ENCODE measurements around the gene MTFR2.

Gene MTFR2

GRCh38 chr6:136212608-136213007 is 37.5 kb downstream of the MTFR2 start:
- Histone ChIP-seq H3K9ac (ENCODE audit: low read length in 2 of 2) (no peak overlapping the region), H3K4me1 (ENCODE audit: control insufficient read depth, insufficient read depth, low read length) (no peaks in the 10 kb centered on the region), H3K36me3 (ENCODE audit: control insufficient read depth in 2 of 2, insufficient read depth in 2 of 2, low read length in 2 of 2) (no peaks in the 10 kb centered on the region), H3K27me3 (ENCODE audit: control insufficient read depth in 1 of 2, insufficient read depth in 2 of 2, low read length in 2 of 2) (no peaks in the 10 kb centered on the region), H3K4me3 (ENCODE audit: low read length in 2 of 2) (no peak overlapping the region), H3K27ac (ENCODE audit: low read length) (no peak overlapping the region), H3K9me3 (ENCODE audit: control insufficient read depth in 2 of 2, low read length in 2 of 2) (no peaks in the 10 kb centered on the region)

GRCh38 chr6:136210398-136211165 is 39.5 kb downstream of the MTFR2 start:
- H3K27me3 ChIP-seq (ENCODE audit: control insufficient read depth in 1 of 2, insufficient read depth in 2 of 2, low read length in 2 of 2), result no peaks in the 10 kb centered on the region
- H3K36me3 ChIP-seq (ENCODE audit: control insufficient read depth in 2 of 2, insufficient read depth in 2 of 2, low read length in 2 of 2), result no peaks in the 10 kb centered on the region
- H3K9me3 ChIP-seq (ENCODE audit: control insufficient read depth in 2 of 2, low read length in 2 of 2), result no peaks in the 10 kb centered on the region
- no peak overlapping the region for H3K4me3 ChIP-seq (ENCODE audit: low read length in 2 of 2)
- no peak overlapping the region for H3K27ac ChIP-seq (ENCODE audit: low read length)
- H3K4me1 ChIP-seq (ENCODE audit: control insufficient read depth, insufficient read depth, low read length), result no peaks in the 10 kb centered on the region
- no peak overlapping the region for H3K9ac ChIP-seq (ENCODE audit: low read length in 2 of 2)

- Histone ChIP-seq H3K9ac (ENCODE audit: low read length in 2 of 2) (no peak overlapping the region), H3K4me1 (ENCODE audit: control insufficient read depth, insufficient read depth, low read length) (no peaks in the 10 kb centered on the region), H3K36me3 (ENCODE audit: control insufficient read depth in 2 of 2, insufficient read depth in 2 of 2, low read length in 2 of 2) (no peaks in the 10 kb centered on the region), H3K9me3 (ENCODE audit: control insufficient read depth in 2 of 2, low read length in 2 of 2) (no peaks in the 10 kb centered on the region), H3K27ac (ENCODE audit: low read length) (no peak overlapping the region), H3K4me3 (ENCODE audit: low read length in 2 of 2) (no peak overlapping the region), H3K27me3 (ENCODE audit: control insufficient read depth in 1 of 2, insufficient read depth in 2 of 2, low read length in 2 of 2) (no peaks in the 10 kb centered on the region)
These were observed 40.6 kb downstream of the MTFR2 start for GRCh38 chr6:136209496-136209895.

GRCh38 chr6:136208783-136209182 is 41.3 kb downstream of the MTFR2 start:
- no peak overlapping the region for H3K27ac ChIP-seq (ENCODE audit: low read length)
- no peak overlapping the region for H3K4me3 ChIP-seq (ENCODE audit: low read length in 2 of 2)
- no peaks in the 10 kb centered on the region for H3K36me3 ChIP-seq (ENCODE audit: control insufficient read depth in 2 of 2, insufficient read depth in 2 of 2, low read length in 2 of 2)
- no peaks in the 10 kb centered on the region for H3K27me3 ChIP-seq (ENCODE audit: control insufficient read depth in 1 of 2, insufficient read depth in 2 of 2, low read length in 2 of 2)
- no peaks in the 10 kb centered on the region for H3K4me1 ChIP-seq (ENCODE audit: control insufficient read depth, insufficient read depth, low read length)
- no peaks in the 10 kb centered on the region for H3K9me3 ChIP-seq (ENCODE audit: control insufficient read depth in 2 of 2, low read length in 2 of 2)
- no peak overlapping the region for H3K9ac ChIP-seq (ENCODE audit: low read length in 2 of 2)

GRCh38 chr6:136201732-136202131 is 48.4 kb downstream of the MTFR2 start:
- Histone ChIP-seq H3K9ac (ENCODE audit: low read length in 2 of 2) (no peak overlapping the region), H3K9me3 (ENCODE audit: control insufficient read depth in 2 of 2, low read length in 2 of 2) (no peaks in the 10 kb centered on the region), H3K27ac (ENCODE audit: low read length) (no peak overlapping the region), H3K36me3 (ENCODE audit: control insufficient read depth in 2 of 2, insufficient read depth in 2 of 2, low read length in 2 of 2) (no peaks in the 10 kb centered on the region), H3K27me3 (ENCODE audit: control insufficient read depth in 1 of 2, insufficient read depth in 2 of 2, low read length in 2 of 2) (no peaks in the 10 kb centered on the region), H3K4me3 (ENCODE audit: low read length in 2 of 2) (no peak overlapping the region), H3K4me1 (ENCODE audit: control insufficient read depth, insufficient read depth, low read length) (no peaks in the 10 kb centered on the region)

GRCh38 chr6:136192902-136193301 is 57.2 kb downstream of the MTFR2 start:
- Histone ChIP-seq H3K36me3 (ENCODE audit: control insufficient read depth in 2 of 2, insufficient read depth in 2 of 2, low read length in 2 of 2) (peaks cover 5 to 8% of the 10 kb centered on the region in 2 donors), H3K27me3 (ENCODE audit: control insufficient read depth in 1 of 2, insufficient read depth in 2 of 2, low read length in 2 of 2) (no peaks in the 10 kb centered on the region), H3K4me1 (ENCODE audit: control insufficient read depth, insufficient read depth, low read length) (no peaks in the 10 kb centered on the region), H3K9ac (ENCODE audit: low read length in 2 of 2) (no peak overlapping the region), H3K27ac (ENCODE audit: low read length) (no peak overlapping the region), H3K9me3 (ENCODE audit: control insufficient read depth in 2 of 2, low read length in 2 of 2) (no peaks in the 10 kb centered on the region), H3K4me3 (ENCODE audit: low read length in 2 of 2) (no peak overlapping the region)

GRCh38 chr6:136191606-136192312 is 58.4 kb downstream of the MTFR2 start:
- H3K9me3 ChIP-seq (ENCODE audit: control insufficient read depth in 2 of 2, low read length in 2 of 2), result no peaks in the 10 kb centered on the region
- no peak overlapping the region for H3K27ac ChIP-seq (ENCODE audit: low read length)
- H3K4me1 ChIP-seq (ENCODE audit: control insufficient read depth, insufficient read depth, low read length), result no peaks in the 10 kb centered on the region
- no peak overlapping the region for H3K9ac ChIP-seq (ENCODE audit: low read length in 2 of 2)
- no peak overlapping the region for H3K4me3 ChIP-seq (ENCODE audit: low read length in 2 of 2)
- H3K27me3 ChIP-seq (ENCODE audit: control insufficient read depth in 1 of 2, insufficient read depth in 2 of 2, low read length in 2 of 2), result no peaks in the 10 kb centered on the region
- peaks cover 12 to 13% of the 10 kb centered on the region in 2 donors for H3K36me3 ChIP-seq (ENCODE audit: control insufficient read depth in 2 of 2, insufficient read depth in 2 of 2, low read length in 2 of 2)

GRCh38 chr6:136189104-136189503 is 61.0 kb downstream of the MTFR2 start:
- no peak overlapping the region for H3K27ac ChIP-seq (ENCODE audit: low read length)
- no peaks in the 10 kb centered on the region for H3K27me3 ChIP-seq (ENCODE audit: control insufficient read depth in 1 of 2, insufficient read depth in 2 of 2, low read length in 2 of 2)
- peaks cover 12 to 13% of the 10 kb centered on the region in 2 donors for H3K36me3 ChIP-seq (ENCODE audit: control insufficient read depth in 2 of 2, insufficient read depth in 2 of 2, low read length in 2 of 2)
- no peak overlapping the region for H3K9ac ChIP-seq (ENCODE audit: low read length in 2 of 2)
- H3K4me3 ChIP-seq (ENCODE audit: low read length in 2 of 2), result no peak overlapping the region
- no peaks in the 10 kb centered on the region for H3K4me1 ChIP-seq (ENCODE audit: control insufficient read depth, insufficient read depth, low read length)
- H3K9me3 ChIP-seq (ENCODE audit: control insufficient read depth in 2 of 2, low read length in 2 of 2), result no peaks in the 10 kb centered on the region

- Histone ChIP-seq H3K4me3 (ENCODE audit: low read length in 2 of 2) (no peak overlapping the region), H3K36me3 (ENCODE audit: control insufficient read depth in 2 of 2, insufficient read depth in 2 of 2, low read length in 2 of 2) (peaks cover 12 to 13% of the 10 kb centered on the region in 2 donors), H3K9me3 (ENCODE audit: control insufficient read depth in 2 of 2, low read length in 2 of 2) (no peaks in the 10 kb centered on the region), H3K27ac (ENCODE audit: low read length) (no peak overlapping the region), H3K27me3 (ENCODE audit: control insufficient read depth in 1 of 2, insufficient read depth in 2 of 2, low read length in 2 of 2) (no peaks in the 10 kb centered on the region), H3K4me1 (ENCODE audit: control insufficient read depth, insufficient read depth, low read length) (no peaks in the 10 kb centered on the region), H3K9ac (ENCODE audit: low read length in 2 of 2) (no peak overlapping the region)
These were observed 61.6 kb downstream of the MTFR2 start for GRCh38 chr6:136188486-136188885.

- H3K9ac ChIP-seq (ENCODE audit: low read length in 2 of 2), result no peak overlapping the region
- H3K9me3 ChIP-seq (ENCODE audit: control insufficient read depth in 2 of 2, low read length in 2 of 2), result no peaks in the 10 kb centered on the region
- no peaks in the 10 kb centered on the region for H3K27me3 ChIP-seq (ENCODE audit: control insufficient read depth in 1 of 2, insufficient read depth in 2 of 2, low read length in 2 of 2)
- no peak overlapping the region for H3K4me3 ChIP-seq (ENCODE audit: low read length in 2 of 2)
- no peak overlapping the region for H3K27ac ChIP-seq (ENCODE audit: low read length)
- no peaks in the 10 kb centered on the region for H3K4me1 ChIP-seq (ENCODE audit: control insufficient read depth, insufficient read depth, low read length)
- H3K36me3 ChIP-seq (ENCODE audit: control insufficient read depth in 2 of 2, insufficient read depth in 2 of 2, low read length in 2 of 2), result peaks cover 8 to 20% of the 10 kb centered on the region in 2 donors
These were observed 63.7 kb downstream of the MTFR2 start for GRCh38 chr6:136186363-136186762.

- Histone ChIP-seq H3K27me3 (ENCODE audit: control insufficient read depth in 1 of 2, insufficient read depth in 2 of 2, low read length in 2 of 2) (no peaks in the 10 kb centered on the region), H3K36me3 (ENCODE audit: control insufficient read depth in 2 of 2, insufficient read depth in 2 of 2, low read length in 2 of 2) (peaks cover 12 to 26% of the 10 kb centered on the region in 2 donors), H3K9ac (ENCODE audit: low read length in 2 of 2) (no peak overlapping the region), H3K27ac (ENCODE audit: low read length) (no peak overlapping the region), H3K9me3 (ENCODE audit: control insufficient read depth in 2 of 2, low read length in 2 of 2) (no peaks in the 10 kb centered on the region), H3K4me1 (ENCODE audit: control insufficient read depth, insufficient read depth, low read length) (no peaks in the 10 kb centered on the region), H3K4me3 (ENCODE audit: low read length in 2 of 2) (no peak overlapping the region)
These were observed 65.4 kb downstream of the MTFR2 start for GRCh38 chr6:136184738-136185137.
